Chondrocyte (in vitro differentiated cells): ENCODE data around the gene EYA2. TPM values are rescaled to one million over a fixed set of nuclear protein-coding genes. Genes with fewer than 3 reads are reported as not detected.

Source experiments
- DNase-seq: peaks from one replicate; pipeline ENCODE4 v3.0.0; 2021; ENCODE audit warnings: mixed read lengths, low spot score
- H3K27ac Mint-ChIP-seq: one replicate; pipeline ENCODE4 v1.8.0; 2021; ENCODE audit warnings: mild to moderate bottlenecking, moderate library complexity, mixed read lengths; ENCODE audit not compliant: unreplicated experiment
- H3K27me3 Mint-ChIP-seq: 2 replicates; pipeline ENCODE4 v1.8.0; 2021; ENCODE audit warnings: low read depth, mixed read lengths
- H3K36me3 Mint-ChIP-seq: 2 replicates; pipeline ENCODE4 v1.8.0; 2021; ENCODE audit warnings: low read depth, mixed read lengths
- H3K4me1 Mint-ChIP-seq: 2 replicates; pipeline ENCODE4 v1.8.0; 2021; ENCODE audit warnings: low read depth, mild to moderate bottlenecking, mixed read lengths
- H3K4me3 Mint-ChIP-seq: one replicate; pipeline ENCODE4 v1.8.0; 2021; ENCODE audit warnings: mild to moderate bottlenecking, moderate library complexity, mixed read lengths; ENCODE audit not compliant: unreplicated experiment
- H3K9me3 Mint-ChIP-seq: 2 replicates; pipeline ENCODE4 v1.8.0; 2021; ENCODE audit warnings: low read depth, mixed read lengths
- total RNA-seq: library from RNA; stranded (reverse); gene quantifications from 3 replicates; pipeline ENCODE4 v1.2.1, GENCODE V29; 2021
- TF ChIP-seq, protein P1 (sequence below): fragments of 200-600 bp; sonication (generic); IDR thresholded peaks from 2 replicates; pipeline ENCODE4 v1.5.0; 2021; ENCODE audit warnings: antibody characterized with exemption, mild to moderate bottlenecking, moderate library complexity

Gene EYA2
- total RNA-seq, 1 donor from 2014 or later: 0.32 TPM

- H3K4me1 Mint-ChIP-seq: no peaks in the 10 kb centered on the region
- H3K36me3 Mint-ChIP-seq: peaks cover under 1% of the 10 kb centered on the region
- no peak for DNase-seq
- H3K4me3 Mint-ChIP-seq: no peak overlapping the region
- H3K27ac Mint-ChIP-seq: no peak overlapping the region
- TF ChIP-seq, protein P1, sequence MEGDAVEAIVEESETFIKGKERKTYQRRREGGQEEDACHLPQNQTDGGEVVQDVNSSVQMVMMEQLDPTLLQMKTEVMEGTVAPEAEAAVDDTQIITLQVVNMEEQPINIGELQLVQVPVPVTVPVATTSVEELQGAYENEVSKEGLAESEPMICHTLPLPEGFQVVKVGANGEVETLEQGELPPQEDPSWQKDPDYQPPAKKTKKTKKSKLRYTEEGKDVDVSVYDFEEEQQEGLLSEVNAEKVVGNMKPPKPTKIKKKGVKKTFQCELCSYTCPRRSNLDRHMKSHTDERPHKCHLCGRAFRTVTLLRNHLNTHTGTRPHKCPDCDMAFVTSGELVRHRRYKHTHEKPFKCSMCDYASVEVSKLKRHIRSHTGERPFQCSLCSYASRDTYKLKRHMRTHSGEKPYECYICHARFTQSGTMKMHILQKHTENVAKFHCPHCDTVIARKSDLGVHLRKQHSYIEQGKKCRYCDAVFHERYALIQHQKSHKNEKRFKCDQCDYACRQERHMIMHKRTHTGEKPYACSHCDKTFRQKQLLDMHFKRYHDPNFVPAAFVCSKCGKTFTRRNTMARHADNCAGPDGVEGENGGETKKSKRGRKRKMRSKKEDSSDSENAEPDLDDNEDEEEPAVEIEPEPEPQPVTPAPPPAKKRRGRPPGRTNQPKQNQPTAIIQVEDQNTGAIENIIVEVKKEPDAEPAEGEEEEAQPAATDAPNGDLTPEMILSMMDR: no peak
- H3K9me3 Mint-ChIP-seq: peaks cover 3% of the 10 kb centered on the region
- H3K27me3 Mint-ChIP-seq: peaks cover 59% of the 10 kb centered on the region
Observed at GRCh38 chr20:46977204-46977603, 82.6 kb downstream of the EYA2 start.

- no peak for DNase-seq
- Mint-ChIP-seq H3K4me1 (no peaks in the 10 kb centered on the region), H3K36me3 (peaks cover 3% of the 10 kb centered on the region), H3K4me3 (no peak overlapping the region), H3K9me3 (peaks cover 7% of the 10 kb centered on the region), H3K27me3 (peaks cover 57% of the 10 kb centered on the region), H3K27ac (no peak overlapping the region)
- TF ChIP-seq, protein P1: no peak
Observed at GRCh38 chr20:46977909-46978588, 83.4 kb downstream of the EYA2 start.

DNA sequence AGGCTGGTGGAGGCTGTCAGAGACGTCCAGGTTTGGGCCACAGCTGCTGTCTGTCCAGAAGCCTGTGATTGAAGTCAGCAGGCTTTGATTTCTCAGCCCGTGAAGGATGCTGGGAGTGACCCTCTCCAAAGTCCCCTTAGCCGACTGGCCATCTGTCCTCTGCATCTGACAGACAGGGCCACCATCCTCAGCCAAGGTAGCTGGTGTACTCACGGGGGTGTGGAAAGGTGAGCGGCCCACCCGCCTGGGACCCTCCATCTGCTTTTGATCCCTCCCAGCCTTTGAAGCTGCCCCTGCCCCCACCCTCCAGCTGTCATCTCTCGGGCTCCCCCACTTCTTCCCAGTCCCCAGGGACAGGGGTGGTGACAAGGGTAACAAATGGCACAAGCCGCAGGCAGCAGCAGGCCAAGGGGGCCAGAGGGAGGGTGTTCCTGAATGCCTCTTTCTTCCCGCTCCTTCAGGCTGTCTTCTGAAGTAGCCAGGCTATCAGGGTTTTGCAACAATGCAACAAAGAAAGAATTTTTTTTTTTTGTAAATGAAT lies 84.4 kb downstream of the EYA2 start:
- H3K4me3 Mint-ChIP-seq: no peak overlapping the region
- peaks cover 54% of the 10 kb centered on the region for H3K27me3 Mint-ChIP-seq
- peaks cover 8% of the 10 kb centered on the region for H3K36me3 Mint-ChIP-seq
- peaks cover 12% of the 10 kb centered on the region for H3K9me3 Mint-ChIP-seq
- no peak for DNase-seq
- TF ChIP-seq, protein P1: no peak
- no peaks in the 10 kb centered on the region for H3K4me1 Mint-ChIP-seq
- no peak overlapping the region for H3K27ac Mint-ChIP-seq

DNA sequence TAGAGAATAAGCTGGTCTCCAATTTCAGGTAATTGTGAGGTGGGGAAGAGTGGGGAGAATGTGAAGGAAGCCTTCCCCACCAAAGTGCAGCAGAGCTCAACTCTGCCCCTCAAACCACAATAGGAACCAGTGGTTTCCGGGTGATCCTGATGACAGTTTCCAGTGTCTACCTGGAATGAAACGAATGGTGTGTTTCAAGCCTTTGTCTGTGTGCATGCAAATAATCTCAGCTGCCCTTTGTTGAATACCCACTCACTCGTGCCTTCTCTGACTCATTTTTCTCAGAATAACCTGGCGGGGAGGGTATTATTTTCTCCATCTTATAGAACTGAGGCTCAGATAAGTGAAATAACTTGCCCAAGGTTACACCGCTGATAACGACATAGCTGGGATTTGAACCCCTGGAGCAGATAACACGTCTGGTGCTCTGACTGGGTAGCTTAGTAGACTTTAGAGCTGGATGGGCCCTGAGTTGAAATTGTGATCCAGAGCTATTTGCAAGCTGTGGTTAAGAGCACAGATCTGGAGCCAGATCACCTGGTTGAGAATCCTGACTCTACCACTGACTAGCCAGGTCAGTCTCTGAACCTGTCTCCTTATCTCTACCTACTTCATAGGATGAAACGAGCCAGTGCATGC lies 85.1 kb downstream of the EYA2 start:
- Mint-ChIP-seq H3K4me1 (peaks cover 6% of the 10 kb centered on the region), H3K9me3 (peaks cover 12% of the 10 kb centered on the region), H3K4me3 (no peak overlapping the region), H3K27ac (no peak overlapping the region), H3K36me3 (peaks cover 8% of the 10 kb centered on the region), H3K27me3 (peaks cover 49% of the 10 kb centered on the region)
- TF ChIP-seq, protein P1: no peak
- DNase-seq: no peak

DNA sequence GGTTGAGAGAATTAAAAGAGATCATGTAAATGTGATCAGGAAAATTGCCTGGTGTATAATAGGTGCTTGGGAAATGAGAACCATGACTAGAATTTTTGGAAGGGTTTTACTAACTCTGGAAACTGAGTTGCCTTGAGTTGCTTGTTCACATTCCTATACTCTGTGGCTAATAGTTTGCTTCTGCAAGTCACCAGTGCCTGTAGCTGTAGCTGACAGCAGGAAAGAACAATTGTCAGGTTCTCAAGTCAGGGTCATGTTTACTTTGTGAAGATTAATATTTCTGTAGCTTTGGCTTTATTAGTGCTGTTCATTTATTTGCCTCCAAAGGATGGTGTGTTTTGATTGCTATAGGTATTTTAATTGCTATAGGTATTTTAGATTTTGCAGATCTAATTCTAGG lies 86.5 kb downstream of the EYA2 start:
- Mint-ChIP-seq H3K27me3 (peaks cover 49% of the 10 kb centered on the region), H3K4me1 (peaks cover 6% of the 10 kb centered on the region), H3K36me3 (peaks cover 8% of the 10 kb centered on the region), H3K27ac (no peak overlapping the region), H3K9me3 (peaks cover 12% of the 10 kb centered on the region), H3K4me3 (no peak overlapping the region)
- TF ChIP-seq, protein P1: no peak
- DNase-seq: no peak
